ENCODE data around the gene METTL26. TPM values are rescaled to one million over a fixed set of nuclear protein-coding genes. Genes with fewer than 3 reads are reported as not detected.

METTL26 gene
- total RNA-seq, 1 experiment from 2014 or later = 115 TPM

GRCh38 chr16:684961-685696, 49.0 kb upstream of the METTL26 start (continued):
- TF ChIP-seq MYBL2 (CRISPR knock-in tag; IDR thresholded peaks at IDR 0.05) = no peak
- no peak for TF ChIP-seq NFATC4 (CRISPR knock-in tag; IDR thresholded peaks at IDR 0.05)
- no peak for TF ChIP-seq E2F5 (CRISPR knock-in tag; IDR thresholded peaks at IDR 0.05)
- no peak for TF ChIP-seq IRF2 (CRISPR knock-in tag; IDR thresholded peaks at IDR 0.05; ENCODE audit: borderline replicate concordance, low read depth)
- TF ChIP-seq FOXP4 (CRISPR knock-in tag; IDR thresholded peaks at IDR 0.05) = no peak
- TF ChIP-seq NFE2L1 (CRISPR knock-in tag; IDR thresholded peaks at IDR 0.05) = no peak
- TF ChIP-seq TCF7 (CRISPR knock-in tag; IDR thresholded peaks at IDR 0.05; ENCODE audit: low read depth) = no peak
- no peak for TF ChIP-seq TP53 (CRISPR knock-in tag; IDR thresholded peaks at IDR 0.05)
- no peak for TF ChIP-seq EMX1 (CRISPR knock-in tag; IDR thresholded peaks at IDR 0.05)
- no peak for TF ChIP-seq CBFB (CRISPR knock-in tag; IDR thresholded peaks at IDR 0.05; ENCODE audit: low read depth)
- TF ChIP-seq NR2C2 (CRISPR knock-in tag; IDR thresholded peaks at IDR 0.05) = no peak
- no peak for TF ChIP-seq ZNF219 (CRISPR knock-in tag; IDR thresholded peaks at IDR 0.05; ENCODE audit: borderline replicate concordance)

- Mint-ChIP-seq H3K27ac (no peak within 1 kb of the TSS; the same call in 1 of the 2 replicates), H3K9me3 (no peaks in the 10 kb centered on the region), H3K27me3 (ENCODE audit: low read depth) (no peaks in the 10 kb centered on the region), H3K4me1 (peaks cover 19% of the 10 kb centered on the region), H3K36me3 (peaks cover 25% of the 10 kb centered on the region), H3K4me3 (peak within 1 kb of the TSS; percentile 76)
- ChIA-PET POLR2A (interaction anchor here (1.6 kb wide), 1 partner anchor 11 kb away, joined by 6 read pairs; no protein-coding TSS in a partner anchor), CTCF (interaction anchor here (0.6 to 1.7 kb wide), 6 partner anchors 11 to 110 kb away, joined by 3 to 5 read pairs (median 3); partner anchors contain the start of genes ANTKMT and RHOT2)
- ATAC-seq = peak; percentile 49
- peak; percentile 96 for DNase-seq (ENCODE audit: low spot score)
- TF ChIP-seq ZNF263 (CRISPR knock-in tag; IDR thresholded peaks at IDR 0.05; ENCODE audit: low read depth) = no peak
- no peak for TF ChIP-seq ATF3 (CRISPR knock-in tag; conservative IDR thresholded peaks at IDR 0.05)
- TF ChIP-seq ZNF219 (CRISPR knock-in tag; IDR thresholded peaks at IDR 0.05; ENCODE audit: borderline replicate concordance) = no peak
- peak; percentile 57; the same call in 1 of the 2 replicates for TF ChIP-seq NFE2L1 (CRISPR knock-in tag; IDR thresholded peaks at IDR 0.05)
- TF ChIP-seq CREB1 (CRISPR knock-in tag; IDR thresholded peaks at IDR 0.05) = no peak
- TF ChIP-seq AFF4 (CRISPR knock-in tag; IDR thresholded peaks at IDR 0.05; ENCODE audit: borderline replicate concordance) = no peak
- TF ChIP-seq ZNF416 (CRISPR knock-in tag; IDR thresholded peaks at IDR 0.05) = peak; percentile 77; the same call in 1 of the 2 replicates
- TF ChIP-seq MAX (CRISPR knock-in tag; IDR thresholded peaks at IDR 0.05) = peak; percentile 37; the same call in 1 of the 2 replicates
- no peak for TF ChIP-seq USF1 (CRISPR knock-in tag; IDR thresholded peaks at IDR 0.05)
- TF ChIP-seq FOXK1 (CRISPR knock-in tag; IDR thresholded peaks at IDR 0.05) = peak; percentile 49; the same call in 1 of the 2 replicates
- no peak for TF ChIP-seq RORB (CRISPR knock-in tag; IDR thresholded peaks at IDR 0.05)
- peak; percentile 88 for TF ChIP-seq NFYB (CRISPR knock-in tag; conservative IDR thresholded peaks at IDR 0.05; ENCODE audit: low read depth)
- TF ChIP-seq ZNF512 (CRISPR knock-in tag; IDR thresholded peaks at IDR 0.05; ENCODE audit: borderline replicate concordance) = no peak
- TF ChIP-seq NR1H2 (CRISPR knock-in tag; IDR thresholded peaks at IDR 0.05) = no peak
Measured at GRCh38 chr16:684071-684794, 48.1 kb upstream of the METTL26 start, which contains the start of gene JMJD8. JMJD8 (minus strand) TSS chr16:684334; CDS start chr16:684319, 15 bp downstream.

Measured in WTC11 (cell line).